Astrocyte of the hippocampus (primary cell): ENCODE data around the gene MYRFL.
A peak's percentile ranks its signal among the peaks of the same experiment; 100 is the strongest.
"Not testable (repeated sequence)": the region's sequence is repeated elsewhere in the genome, so short reads cannot be mapped to it uniquely, and the experiment has no call there.

Experiments used
- DNase-seq: peaks from one replicate; pipeline ENCODE4 v3.0.0; 2011; ENCODE audit warnings: low read depth, low spot score

The MYRFL gene

GRCh38 chr12:69824966-69825560 is at the start of gene MYRFL:
Gene MYRFL, plus strand, starts transcription at chr12:69825227. Its CDS starts 291 bp downstream, at chr12:69825518.
- DNase-seq = no peak

GRCh38 chr12:69779928-69780327 is 45.1 kb upstream of the MYRFL start:
- DNase-seq = peak; percentile 6

GRCh38 chr12:69783365-69783764 is 41.7 kb upstream of the MYRFL start:
- no peak for DNase-seq

GRCh38 chr12:69789351-69789750 is 35.7 kb upstream of the MYRFL start:
- no peak for DNase-seq

GRCh38 chr12:69792533-69792932 is 32.5 kb upstream of the MYRFL start:
- no peak for DNase-seq

- DNase-seq = not testable (repeated sequence)
Measured at GRCh38 chr12:69807101-69807897, 17.7 kb upstream of the MYRFL start.

- DNase-seq = no peak
Measured at GRCh38 chr12:69810870-69811498, 14.0 kb upstream of the MYRFL start.

GRCh38 chr12:69816082-69816481 is 8.9 kb upstream of the MYRFL start:
- DNase-seq = no peak

- no peak for DNase-seq
Measured at GRCh38 chr12:69821032-69821455, 4.0 kb upstream of the MYRFL start.

- peak; percentile 89 for DNase-seq
Measured at GRCh38 chr12:69821456-69822159, 3.4 kb upstream of the MYRFL start.

GRCh38 chr12:69822201-69822860 is 2.7 kb upstream of the MYRFL start:
- DNase-seq = no peak

- no peak for DNase-seq
Measured at GRCh38 chr12:69824028-69824427, 999 bp upstream of the MYRFL start.

- no peak for DNase-seq
Measured at GRCh38 chr12:69828897-69829296, 3.9 kb downstream of the MYRFL start.

- DNase-seq = no peak
Measured at GRCh38 chr12:69833696-69834095, 8.7 kb downstream of the MYRFL start.

GRCh38 chr12:69834147-69834546 is 9.1 kb downstream of the MYRFL start:
- DNase-seq = no peak

- DNase-seq = no peak
Measured at GRCh38 chr12:69834576-69834975, 9.5 kb downstream of the MYRFL start.

- DNase-seq = no peak
Measured at GRCh38 chr12:69835081-69835480, 10.1 kb downstream of the MYRFL start.

GRCh38 chr12:69836015-69836414 is 11.0 kb downstream of the MYRFL start:
- no peak for DNase-seq

GRCh38 chr12:69837191-69837590 is 12.2 kb downstream of the MYRFL start:
- DNase-seq = no peak

- no peak for DNase-seq
Measured at GRCh38 chr12:69837657-69838415, 12.8 kb downstream of the MYRFL start.

GRCh38 chr12:69840727-69841126 is 15.7 kb downstream of the MYRFL start:
- DNase-seq = no peak
